Stimulated activated naive B cell treated with anti-CD40 and anti-IgM and Interleukin-4, amounts not matched to agents 10 μg/mL and 1 μg/mL and 100 μg/mL, for 72 hours (primary cell): ENCODE data around the gene LMCD1.

Experiments used
- ATAC-seq, 2 donors: fragments of 150-1000 bp; cut with Tn5 transposase; replicated peaks; 2 replicates each; pipeline ENCODE4 v1.10.0; 2021; ENCODE audit warnings: moderate library complexity in 1 of 2
- DNase-seq: peaks from one replicate; pipeline ENCODE4 v3.0.0; 2021
- H3K27ac Mint-ChIP-seq: one replicate; pipeline ENCODE4 v1.8.0; 2022; ENCODE audit warnings: mild to moderate bottlenecking, mixed read lengths
- H3K27me3 Mint-ChIP-seq, 2 donors: one replicate each; pipeline ENCODE4 v1.8.0; 2022; ENCODE audit warnings: mixed read lengths in 2 of 2
- H3K36me3 Mint-ChIP-seq, 2 donors: one replicate each; pipeline ENCODE4 v1.8.0; 2022; ENCODE audit warnings: mixed read lengths in 2 of 2, mild to moderate bottlenecking in 1 of 2
- H3K4me1 Mint-ChIP-seq, 2 donors: one replicate each; pipeline ENCODE4 v1.8.0; 2022; ENCODE audit warnings: mixed read lengths in 2 of 2, mild to moderate bottlenecking in 1 of 2
- H3K4me3 Mint-ChIP-seq, 2 donors: one replicate each; pipeline ENCODE4 v1.8.0; 2022; ENCODE audit warnings: mild to moderate bottlenecking in 2 of 2, mixed read lengths in 2 of 2, moderate library complexity in 1 of 2
- H3K9me3 Mint-ChIP-seq, 2 donors: one replicate each; pipeline ENCODE4 v1.8.0; 2022; ENCODE audit warnings: mixed read lengths in 2 of 2, mild to moderate bottlenecking in 1 of 2

LMCD1 gene

GRCh38 chr3:8488877-8489276 is 12.7 kb upstream of the LMCD1 start:
- Mint-ChIP-seq H3K9me3 (peaks cover 2 to 3% of the 10 kb centered on the region in 2 donors), H3K27ac (no peak overlapping the region), H3K36me3 (no peaks in the 10 kb centered on the region), H3K4me1 (no peaks in the 10 kb centered on the region), H3K4me3 (no peak overlapping the region), H3K27me3 (peaks cover 10 to 12% of the 10 kb centered on the region in 2 donors)
- DNase-seq (no peak), ATAC-seq (no peak)

GRCh38 chr3:8489278-8489792 is 12.3 kb upstream of the LMCD1 start:
- DNase-seq = no peak
- Mint-ChIP-seq H3K36me3 (no peaks in the 10 kb centered on the region), H3K9me3 (peaks cover 2 to 3% of the 10 kb centered on the region in 2 donors), H3K27me3 (peaks cover 10 to 12% of the 10 kb centered on the region in 2 donors), H3K4me3 (no peak overlapping the region), H3K4me1 (no peaks in the 10 kb centered on the region), H3K27ac (no peak overlapping the region)
- no peak for ATAC-seq

- Mint-ChIP-seq H3K4me3 (no peak overlapping the region), H3K9me3 (peaks cover 0 to 3% of the 10 kb centered on the region in 2 donors), H3K4me1 (no peaks in the 10 kb centered on the region), H3K27ac (no peak overlapping the region), H3K36me3 (no peaks in the 10 kb centered on the region), H3K27me3 (peaks cover 10 to 12% of the 10 kb centered on the region in 2 donors)
- DNase-seq (no peak), ATAC-seq (no peak)
Observed at GRCh38 chr3:8490079-8490552, 11.5 kb upstream of the LMCD1 start.

GRCh38 chr3:8491271-8492144 is 10.1 kb upstream of the LMCD1 start:
- Mint-ChIP-seq H3K36me3 (no peaks in the 10 kb centered on the region), H3K27ac (no peak overlapping the region), H3K9me3 (peaks cover 0 to 3% of the 10 kb centered on the region in 2 donors), H3K4me3 (no peak overlapping the region), H3K27me3 (peaks cover 10 to 12% of the 10 kb centered on the region in 2 donors), H3K4me1 (no peaks in the 10 kb centered on the region)
- ATAC-seq (no peak), DNase-seq (no peak)

- Mint-ChIP-seq H3K27me3 (peaks cover 10 to 16% of the 10 kb centered on the region in 2 donors), H3K27ac (no peak overlapping the region), H3K9me3 (peaks cover 0 to 2% of the 10 kb centered on the region in 2 donors), H3K36me3 (no peaks in the 10 kb centered on the region), H3K4me1 (no peaks in the 10 kb centered on the region), H3K4me3 (no peak overlapping the region)
- DNase-seq (no peak), ATAC-seq (no peak)
Observed at GRCh38 chr3:8492744-8493511, 8.7 kb upstream of the LMCD1 start.

- DNase-seq = no peak
- no peaks in the 10 kb centered on the region for H3K4me1 Mint-ChIP-seq
- no peak for ATAC-seq
- no peaks in the 10 kb centered on the region for H3K9me3 Mint-ChIP-seq
- no peak overlapping the region for H3K4me3 Mint-ChIP-seq
- H3K36me3 Mint-ChIP-seq = no peaks in the 10 kb centered on the region
- H3K27ac Mint-ChIP-seq = no peak overlapping the region
- H3K27me3 Mint-ChIP-seq = peaks cover 10 to 16% of the 10 kb centered on the region in 2 donors
Observed at GRCh38 chr3:8493744-8494143, 7.9 kb upstream of the LMCD1 start.

- Mint-ChIP-seq H3K4me3 (no peak overlapping the region), H3K27ac (no peak overlapping the region), H3K27me3 (peaks cover 10 to 16% of the 10 kb centered on the region in 2 donors), H3K4me1 (no peaks in the 10 kb centered on the region), H3K36me3 (no peaks in the 10 kb centered on the region), H3K9me3 (no peaks in the 10 kb centered on the region)
- ATAC-seq (no peak), DNase-seq (no peak)
Observed at GRCh38 chr3:8494327-8494726, 7.3 kb upstream of the LMCD1 start.

GRCh38 chr3:8497582-8497981 is 4.0 kb upstream of the LMCD1 start:
- Mint-ChIP-seq H3K9me3 (no peaks in the 10 kb centered on the region), H3K36me3 (no peaks in the 10 kb centered on the region), H3K27me3 (peaks cover 14 to 22% of the 10 kb centered on the region in 2 donors), H3K4me1 (peaks cover 8 to 14% of the 10 kb centered on the region in 2 donors), H3K4me3 (no peak overlapping the region), H3K27ac (no peak overlapping the region)
- ATAC-seq = no peak
- DNase-seq = no peak

- Mint-ChIP-seq H3K9me3 (no peaks in the 10 kb centered on the region), H3K36me3 (no peaks in the 10 kb centered on the region), H3K4me3 (no peak overlapping the region), H3K27ac (no peak overlapping the region), H3K27me3 (peaks cover 17 to 18% of the 10 kb centered on the region in 2 donors), H3K4me1 (peaks cover 14 to 28% of the 10 kb centered on the region in 2 donors)
- ATAC-seq (no peak), DNase-seq (no peak)
Observed at GRCh38 chr3:8499181-8499611, 2.4 kb upstream of the LMCD1 start.

GRCh38 chr3:8500319-8500988 is 1.2 kb upstream of the LMCD1 start:
- Mint-ChIP-seq H3K4me3 (no peak overlapping the region), H3K27ac (no peak overlapping the region), H3K4me1 (peaks cover 16 to 33% of the 10 kb centered on the region in 2 donors), H3K9me3 (no peaks in the 10 kb centered on the region), H3K27me3 (peaks cover 17 to 18% of the 10 kb centered on the region in 2 donors), H3K36me3 (no peaks in the 10 kb centered on the region)
- no peak for ATAC-seq
- no peak for DNase-seq

- H3K27me3 Mint-ChIP-seq = peaks cover 17 to 18% of the 10 kb centered on the region in 2 donors
- peaks cover 18 to 33% of the 10 kb centered on the region in 2 donors for H3K4me1 Mint-ChIP-seq
- H3K4me3 Mint-ChIP-seq = peak overlapping the region; percentile 81 to 85
- DNase-seq = no peak
- H3K9me3 Mint-ChIP-seq = no peaks in the 10 kb centered on the region
- no peak overlapping the region for H3K27ac Mint-ChIP-seq
- no peak for ATAC-seq
- H3K36me3 Mint-ChIP-seq = no peaks in the 10 kb centered on the region
Observed at GRCh38 chr3:8500989-8501370, 643 bp upstream of the LMCD1 start.

- H3K27me3 Mint-ChIP-seq = peaks cover 14 to 17% of the 10 kb centered on the region in 2 donors
- H3K4me3 Mint-ChIP-seq = peak overlapping the region in 1 of 2 donors; percentile 59
- H3K27ac Mint-ChIP-seq = peak overlapping the region; percentile 48
- no peaks in the 10 kb centered on the region for H3K9me3 Mint-ChIP-seq
- DNase-seq (no peak), ATAC-seq (no peak)
- H3K4me1 Mint-ChIP-seq = peaks cover 18 to 33% of the 10 kb centered on the region in 2 donors
- H3K36me3 Mint-ChIP-seq = no peaks in the 10 kb centered on the region
Observed at GRCh38 chr3:8503461-8503860, 1.8 kb downstream of the LMCD1 start.

GRCh38 chr3:8503871-8504610 is 2.4 kb downstream of the LMCD1 start:
- DNase-seq (peak; percentile 48), ATAC-seq (peak; percentile 63 to 70)
- peak overlapping the region; percentile 48 for H3K27ac Mint-ChIP-seq
- peaks cover 18 to 33% of the 10 kb centered on the region in 2 donors for H3K4me1 Mint-ChIP-seq
- H3K4me3 Mint-ChIP-seq = peak overlapping the region; percentile 6 to 59
- H3K27me3 Mint-ChIP-seq = peaks cover 14 to 17% of the 10 kb centered on the region in 2 donors
- H3K9me3 Mint-ChIP-seq = no peaks in the 10 kb centered on the region
- no peaks in the 10 kb centered on the region for H3K36me3 Mint-ChIP-seq
